Nephron (organoid): Measurements from ENCODE around the gene SLC18A2.

ENCODE experiments used
- H3K27ac Mint-ChIP-seq, 3 experiments: 2 replicates each; pipeline ENCODE4 v1.8.0; 2020; ENCODE audit warnings: mixed read lengths in 3 of 3, mild to moderate bottlenecking in 2 of 3, moderate library complexity in 1 of 3
- H3K27me3 Mint-ChIP-seq: 2 replicates; pipeline ENCODE4 v1.8.0; 2021; ENCODE audit warnings: low read depth, mild to moderate bottlenecking, moderate library complexity, mixed read lengths
- H3K36me3 Mint-ChIP-seq: 2 replicates; pipeline ENCODE4 v1.8.0; 2020; ENCODE audit warnings: low read depth, mixed read lengths
- H3K4me1 Mint-ChIP-seq: 2 replicates; pipeline ENCODE4 v1.8.0; 2020; ENCODE audit warnings: mixed read lengths
- H3K4me3 Mint-ChIP-seq, 3 experiments: 2 replicates each; pipeline ENCODE4 v1.8.0; 2020; ENCODE audit warnings: mild to moderate bottlenecking in 3 of 3, mixed read lengths in 3 of 3, moderate library complexity in 2 of 3
- H3K9me3 Mint-ChIP-seq: 2 replicates; pipeline ENCODE4 v1.8.0; 2020; ENCODE audit warnings: mixed read lengths
- CTCF ChIP-seq, 3 experiments: fragments of 200-600 bp; sonication (generic); IDR thresholded peaks; one replicate each; pipeline ENCODE4 v1.5.0; 2021; ENCODE audit warnings: antibody characterized with exemption in 3 of 3; ENCODE audit not compliant: unreplicated experiment in 3 of 3

Gene SLC18A2

GRCh38 chr10:117240621-117241529, at the start of gene SLC18A2:
SLC18A2 (plus strand) TSS chr10:117241114; CDS start chr10:117241694, 580 bp downstream.
- peak within 1 kb of the TSS; percentile 57 to 76 (median 67) for H3K4me3 Mint-ChIP-seq
- H3K36me3 Mint-ChIP-seq: no peaks in the 10 kb centered on the region
- no peak for TF ChIP-seq CTCF (IDR thresholded peaks at IDR 0.05; ENCODE audit: unreplicated experiment in 3 of 3)
- peaks cover 89% of the 10 kb centered on the region for H3K27me3 Mint-ChIP-seq
- peaks cover 5% of the 10 kb centered on the region for H3K4me1 Mint-ChIP-seq
- H3K9me3 Mint-ChIP-seq: no peaks in the 10 kb centered on the region
- no peak within 1 kb of the TSS for H3K27ac Mint-ChIP-seq

GRCh38 chr10:117197189-117197588, 43.7 kb upstream of the SLC18A2 start, which contains the start of gene KCNK18:
KCNK18 (plus strand) TSS chr10:117197489; CDS start chr10:117197489, 0 bp downstream.
- Mint-ChIP-seq H3K4me1 (no peaks in the 10 kb centered on the region), H3K27ac (no peak within 1 kb of the TSS), H3K36me3 (no peaks in the 10 kb centered on the region), H3K9me3 (no peaks in the 10 kb centered on the region), H3K4me3 (no peak within 1 kb of the TSS), H3K27me3 (peaks cover 17% of the 10 kb centered on the region)
- no peak for TF ChIP-seq CTCF (IDR thresholded peaks at IDR 0.05; ENCODE audit: unreplicated experiment in 3 of 3)

GRCh38 chr10:117198088-117198487, 42.8 kb upstream of the SLC18A2 start:
- H3K4me3 Mint-ChIP-seq: no peak overlapping the region
- TF ChIP-seq CTCF (IDR thresholded peaks at IDR 0.05; ENCODE audit: unreplicated experiment in 3 of 3): no peak
- H3K27me3 Mint-ChIP-seq: peaks cover 16% of the 10 kb centered on the region
- H3K9me3 Mint-ChIP-seq: no peaks in the 10 kb centered on the region
- no peak overlapping the region for H3K27ac Mint-ChIP-seq
- H3K36me3 Mint-ChIP-seq: no peaks in the 10 kb centered on the region
- H3K4me1 Mint-ChIP-seq: no peaks in the 10 kb centered on the region

- peaks cover 3% of the 10 kb centered on the region for H3K9me3 Mint-ChIP-seq
- H3K27ac Mint-ChIP-seq: no peak overlapping the region
- no peak overlapping the region for H3K4me3 Mint-ChIP-seq
- peaks cover 30% of the 10 kb centered on the region for H3K27me3 Mint-ChIP-seq
- H3K36me3 Mint-ChIP-seq: no peaks in the 10 kb centered on the region
- no peak for TF ChIP-seq CTCF (IDR thresholded peaks at IDR 0.05; ENCODE audit: unreplicated experiment in 3 of 3)
- H3K4me1 Mint-ChIP-seq: no peaks in the 10 kb centered on the region
These were observed 39.1 kb upstream of the SLC18A2 start for GRCh38 chr10:117201826-117202225.

- Mint-ChIP-seq H3K4me3 (no peak overlapping the region), H3K36me3 (no peaks in the 10 kb centered on the region), H3K9me3 (peaks cover 5% of the 10 kb centered on the region), H3K27ac (no peak overlapping the region), H3K27me3 (peaks cover 30% of the 10 kb centered on the region), H3K4me1 (no peaks in the 10 kb centered on the region)
- no peak for TF ChIP-seq CTCF (IDR thresholded peaks at IDR 0.05; ENCODE audit: unreplicated experiment in 3 of 3)
These were observed 36.6 kb upstream of the SLC18A2 start for GRCh38 chr10:117204316-117204715.
